Measurements from ENCODE around the gene COMMD3.

- TF ChIP-seq CTCF (IDR thresholded peaks at IDR 0.05) (no peak), POLR2A (IDR thresholded peaks at IDR 0.05) (no peak)
These were observed 40.2 kb downstream of the COMMD3 start for GRCh38 chr10:22356324-22356873.

Measured in right lobe of liver (tissue), 4 donors.